Measurements from ENCODE around the gene SMARCAL1.
A peak's percentile ranks its signal among the peaks of the same experiment; 100 is the strongest.

Gene SMARCAL1

DNA sequence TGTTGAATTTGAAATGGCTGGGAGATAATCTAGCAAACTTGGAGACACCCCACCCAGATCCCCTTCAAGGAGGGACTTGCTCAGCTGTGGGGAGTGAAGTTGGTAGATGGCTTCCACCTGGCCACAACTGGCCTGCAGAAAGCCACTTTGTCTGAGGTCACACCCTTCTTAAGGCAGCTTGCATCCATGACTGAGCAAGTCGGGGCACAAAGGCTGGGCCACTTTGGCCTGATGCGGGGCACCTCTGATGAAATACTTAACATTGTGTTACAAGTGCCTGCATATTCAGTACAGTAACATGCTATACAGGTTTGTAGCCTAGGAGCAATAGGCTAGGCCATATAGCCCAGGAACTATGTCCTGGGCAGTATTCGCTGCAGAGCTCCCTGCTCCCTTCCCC lies 73.0 kb downstream of the SMARCAL1 start:
- no peak overlapping the region for H3K9ac ChIP-seq (ENCODE audit: low read length)
- no peak overlapping the region for H3K27ac ChIP-seq (ENCODE audit: low read length)
- H3K4me1 ChIP-seq (ENCODE audit: control insufficient read depth, low read depth, low read length) = no peaks in the 10 kb centered on the region
- no peak overlapping the region for H3K4me3 ChIP-seq (ENCODE audit: low read length)
- no peaks in the 10 kb centered on the region for H3K9me3 ChIP-seq (ENCODE audit: control insufficient read depth, low read depth, low read length)
- H3K36me3 ChIP-seq (ENCODE audit: control insufficient read depth, low read depth, low read length) = no peaks in the 10 kb centered on the region
- H3K27me3 ChIP-seq (ENCODE audit: control insufficient read depth, insufficient read depth, low read length) = no peaks in the 10 kb centered on the region

DNA sequence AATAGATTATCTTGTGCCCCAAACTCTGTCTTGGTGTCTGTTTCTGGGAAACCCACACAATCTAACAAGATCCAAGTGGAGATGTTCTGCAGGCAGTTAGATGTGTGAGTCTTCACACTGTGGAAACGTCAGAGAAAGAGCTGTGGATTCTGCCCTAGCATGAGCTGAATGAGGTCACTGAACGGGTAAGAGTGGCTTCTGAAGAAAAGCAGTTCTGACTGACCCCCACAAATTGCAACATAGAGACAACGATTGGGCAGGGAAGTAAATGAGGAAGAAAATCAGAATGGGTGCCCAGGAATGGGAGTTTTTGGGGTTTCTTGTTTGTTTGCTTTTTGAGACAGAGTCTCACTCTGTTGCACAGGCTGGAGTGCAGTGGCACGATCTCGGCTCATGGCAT lies 73.5 kb downstream of the SMARCAL1 start:
- Histone ChIP-seq H3K36me3 (ENCODE audit: control insufficient read depth, low read depth, low read length) (no peaks in the 10 kb centered on the region), H3K4me3 (ENCODE audit: low read length) (no peak overlapping the region), H3K27ac (ENCODE audit: low read length) (no peak overlapping the region), H3K4me1 (ENCODE audit: control insufficient read depth, low read depth, low read length) (no peaks in the 10 kb centered on the region), H3K9me3 (ENCODE audit: control insufficient read depth, low read depth, low read length) (no peaks in the 10 kb centered on the region), H3K27me3 (ENCODE audit: control insufficient read depth, insufficient read depth, low read length) (no peaks in the 10 kb centered on the region), H3K9ac (ENCODE audit: low read length) (no peak overlapping the region)

DNA sequence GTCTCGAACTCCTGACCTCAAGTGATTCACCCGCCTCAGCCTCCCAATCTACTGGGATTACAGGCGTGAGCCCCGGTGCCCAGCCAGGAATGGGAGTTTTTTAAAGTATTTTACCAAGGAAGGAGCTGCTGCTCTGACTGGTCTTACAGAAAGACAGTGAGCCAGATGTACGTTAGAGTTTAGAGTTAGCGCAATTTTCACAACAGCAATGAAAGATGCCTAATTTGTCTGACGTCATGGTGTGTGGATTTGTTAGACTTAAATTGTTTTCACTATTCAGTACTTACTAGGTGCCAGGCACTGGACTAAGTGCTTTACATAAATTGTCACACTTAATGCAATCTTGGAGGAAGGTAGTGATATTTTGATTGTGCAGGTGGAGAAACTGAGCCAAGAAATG lies 74.0 kb downstream of the SMARCAL1 start:
- Histone ChIP-seq H3K4me1 (ENCODE audit: control insufficient read depth, low read depth, low read length) (no peaks in the 10 kb centered on the region), H3K27me3 (ENCODE audit: control insufficient read depth, insufficient read depth, low read length) (no peaks in the 10 kb centered on the region), H3K4me3 (ENCODE audit: low read length) (no peak overlapping the region)

DNA sequence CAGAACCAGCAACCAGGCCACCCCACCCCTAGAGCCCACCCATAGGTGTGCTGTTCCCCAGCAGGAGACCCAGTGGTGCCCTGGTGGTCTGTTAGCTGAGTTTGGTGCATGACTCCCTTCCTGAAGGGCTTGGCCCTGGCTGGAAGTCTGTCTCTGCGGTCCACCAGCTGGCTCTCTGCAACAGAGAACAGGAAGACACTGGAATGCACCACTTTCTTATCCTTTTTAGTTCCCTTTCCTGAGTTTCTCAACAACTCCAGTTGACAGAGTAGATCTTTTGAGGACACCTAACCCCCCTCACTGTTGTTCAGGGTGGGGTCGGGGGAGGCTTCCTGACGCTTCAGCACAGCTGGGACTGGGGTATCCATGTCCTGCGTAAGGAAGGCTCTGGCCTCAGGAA lies 74.4 kb downstream of the SMARCAL1 start:
- Histone ChIP-seq H3K36me3 (ENCODE audit: control insufficient read depth, low read depth, low read length) (no peaks in the 10 kb centered on the region), H3K27ac (ENCODE audit: low read length) (no peak overlapping the region)

More for the DNA sequence above, 74.0 kb downstream of the SMARCAL1 start:
- Histone ChIP-seq H3K36me3 (ENCODE audit: control insufficient read depth, low read depth, low read length) (no peaks in the 10 kb centered on the region), H3K9ac (ENCODE audit: low read length) (no peak overlapping the region), H3K9me3 (ENCODE audit: control insufficient read depth, low read depth, low read length) (no peaks in the 10 kb centered on the region), H3K27ac (ENCODE audit: low read length) (no peak overlapping the region)

DNA sequence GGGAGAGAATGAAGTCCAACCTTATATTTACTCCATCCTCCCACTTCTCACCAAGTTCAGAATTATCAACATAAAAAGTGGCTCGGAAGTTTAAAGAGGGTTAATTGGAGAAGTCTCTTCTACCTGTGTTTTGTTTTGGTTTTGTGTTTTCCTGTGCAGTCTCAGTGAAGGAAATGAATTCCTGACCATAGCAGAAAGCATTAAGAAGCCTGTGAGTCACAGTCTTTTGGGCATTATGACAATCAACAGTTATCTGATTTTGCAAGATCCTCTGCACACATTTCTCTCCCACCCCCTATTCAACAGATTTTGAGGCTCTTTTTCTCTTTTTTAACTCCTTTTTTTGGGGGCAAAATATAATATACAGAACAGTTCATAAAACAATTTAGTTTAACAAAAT lies 77.8 kb downstream of the SMARCAL1 start:
- Histone ChIP-seq H3K27me3 (ENCODE audit: control insufficient read depth, insufficient read depth, low read length) (no peaks in the 10 kb centered on the region), H3K4me3 (ENCODE audit: low read length) (no peak overlapping the region), H3K27ac (ENCODE audit: low read length) (no peak overlapping the region), H3K9ac (ENCODE audit: low read length) (no peak overlapping the region), H3K9me3 (ENCODE audit: control insufficient read depth, low read depth, low read length) (no peaks in the 10 kb centered on the region), H3K36me3 (ENCODE audit: control insufficient read depth, low read depth, low read length) (no peaks in the 10 kb centered on the region), H3K4me1 (ENCODE audit: control insufficient read depth, low read depth, low read length) (no peaks in the 10 kb centered on the region)

More for the DNA sequence above, 74.4 kb downstream of the SMARCAL1 start:
- no peak overlapping the region for H3K9ac ChIP-seq (ENCODE audit: low read length)
- H3K9me3 ChIP-seq (ENCODE audit: control insufficient read depth, low read depth, low read length) = no peaks in the 10 kb centered on the region
- no peak overlapping the region for H3K4me3 ChIP-seq (ENCODE audit: low read length)
- no peaks in the 10 kb centered on the region for H3K4me1 ChIP-seq (ENCODE audit: control insufficient read depth, low read depth, low read length)
- no peaks in the 10 kb centered on the region for H3K27me3 ChIP-seq (ENCODE audit: control insufficient read depth, insufficient read depth, low read length)

DNA sequence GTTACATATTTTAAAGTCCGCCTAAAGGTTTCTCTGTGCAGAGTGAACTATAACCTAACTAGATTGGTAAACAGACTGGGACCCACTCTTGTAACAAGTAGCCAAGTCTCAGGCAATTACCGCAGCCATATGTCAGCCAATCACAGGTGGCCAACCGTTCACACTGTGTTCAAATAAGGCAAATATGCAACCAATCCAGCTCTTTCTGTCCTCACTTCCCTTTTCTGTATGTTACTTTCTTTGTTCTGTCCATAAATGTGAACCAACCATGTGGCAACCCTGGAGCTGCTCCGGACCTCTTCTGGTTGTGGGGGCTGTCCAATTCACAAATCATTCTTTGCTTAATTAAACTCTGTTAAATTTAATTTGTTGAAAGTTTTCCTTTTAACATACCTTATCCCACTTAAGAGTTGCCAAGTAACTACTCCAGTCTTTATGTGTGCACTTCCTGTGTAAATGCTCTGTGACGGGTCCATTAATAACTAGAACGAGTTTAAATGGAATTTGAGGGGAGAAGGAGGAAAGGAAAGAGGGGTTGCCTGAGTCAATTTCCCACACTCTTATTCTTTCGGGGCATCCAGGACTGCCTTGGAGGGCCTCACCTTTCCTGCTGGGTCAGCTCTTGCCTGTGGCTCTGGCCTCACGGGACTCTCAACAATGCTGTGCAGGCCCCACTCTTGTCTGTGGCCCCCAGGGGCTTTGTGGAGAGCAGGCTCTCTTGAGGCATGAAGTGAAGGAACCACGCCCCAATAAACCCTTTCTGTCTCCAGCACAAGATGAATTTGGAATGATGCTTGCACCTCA lies 79.7 kb downstream of the SMARCAL1 start:
- Histone ChIP-seq H3K9me3 (ENCODE audit: control insufficient read depth, low read depth, low read length) (no peaks in the 10 kb centered on the region), H3K36me3 (ENCODE audit: control insufficient read depth, low read depth, low read length) (no peaks in the 10 kb centered on the region), H3K27ac (ENCODE audit: low read length) (no peak overlapping the region), H3K27me3 (ENCODE audit: control insufficient read depth, insufficient read depth, low read length) (no peaks in the 10 kb centered on the region), H3K4me3 (ENCODE audit: low read length) (no peak overlapping the region), H3K9ac (ENCODE audit: low read length) (no peak overlapping the region), H3K4me1 (ENCODE audit: control insufficient read depth, low read depth, low read length) (no peaks in the 10 kb centered on the region)

DNA sequence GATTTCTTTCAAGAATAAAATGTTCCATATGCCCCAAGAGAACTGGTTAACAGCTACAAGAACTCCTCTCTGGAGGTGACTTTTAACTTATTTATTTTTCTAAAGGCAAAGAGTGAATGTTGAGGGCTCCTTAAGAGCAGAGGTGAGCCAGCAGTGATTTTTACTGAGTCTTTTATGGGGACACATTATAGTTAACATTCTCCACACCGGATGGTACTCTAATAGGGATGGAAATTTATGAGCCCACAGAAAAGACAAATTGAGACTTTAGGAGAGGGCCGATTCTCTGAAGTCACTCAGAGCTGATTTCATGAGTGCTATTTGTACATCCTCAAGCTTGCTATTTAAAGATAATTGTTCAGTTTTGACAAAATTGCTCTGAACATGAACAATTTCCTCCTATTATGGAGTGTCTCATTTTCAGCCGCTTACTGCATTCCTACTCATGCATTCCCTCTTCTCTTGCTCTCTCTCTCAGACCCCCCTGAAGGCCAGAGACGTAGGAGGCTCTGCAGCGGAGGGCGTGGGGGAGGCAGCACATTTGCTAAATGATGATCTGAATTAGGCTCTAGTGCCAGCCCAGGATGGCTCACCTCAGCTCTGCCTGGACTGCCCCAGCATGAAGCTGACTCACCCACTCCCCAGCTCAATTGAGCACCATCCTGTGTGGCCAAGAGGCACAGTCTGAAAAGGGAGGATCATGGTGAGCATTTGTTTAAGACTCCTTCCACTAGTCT lies 80.5 kb downstream of the SMARCAL1 start:
- no peaks in the 10 kb centered on the region for H3K27me3 ChIP-seq (ENCODE audit: control insufficient read depth, insufficient read depth, low read length)
- no peaks in the 10 kb centered on the region for H3K36me3 ChIP-seq (ENCODE audit: control insufficient read depth, low read depth, low read length)
- no peak overlapping the region for H3K9ac ChIP-seq (ENCODE audit: low read length)
- H3K4me1 ChIP-seq (ENCODE audit: control insufficient read depth, low read depth, low read length) = no peaks in the 10 kb centered on the region
- no peak overlapping the region for H3K4me3 ChIP-seq (ENCODE audit: low read length)
- H3K9me3 ChIP-seq (ENCODE audit: control insufficient read depth, low read depth, low read length) = no peaks in the 10 kb centered on the region
- H3K27ac ChIP-seq (ENCODE audit: low read length) = no peak overlapping the region

DNA sequence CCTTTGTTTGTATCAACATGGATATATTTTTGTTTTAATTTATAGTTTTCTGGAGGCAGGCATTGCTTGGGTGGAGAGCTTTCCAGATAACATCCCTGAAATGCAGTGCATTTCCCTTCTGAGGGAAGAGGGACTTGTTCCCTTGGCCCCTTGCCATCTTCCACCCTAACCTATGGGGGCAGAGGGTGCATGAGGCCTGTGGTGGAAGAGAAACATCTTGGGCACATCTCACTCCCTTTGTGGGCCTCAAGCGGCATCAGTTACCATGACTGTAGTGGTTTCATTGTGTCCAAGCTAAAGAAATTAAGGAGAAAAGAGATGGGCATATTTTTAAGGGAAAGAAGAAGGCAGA lies 81.0 kb downstream of the SMARCAL1 start:
- H3K27ac ChIP-seq (ENCODE audit: low read length) = no peak overlapping the region
- no peaks in the 10 kb centered on the region for H3K4me1 ChIP-seq (ENCODE audit: control insufficient read depth, low read depth, low read length)
- H3K27me3 ChIP-seq (ENCODE audit: control insufficient read depth, insufficient read depth, low read length) = no peaks in the 10 kb centered on the region
- no peak overlapping the region for H3K9ac ChIP-seq (ENCODE audit: low read length)
- no peak overlapping the region for H3K4me3 ChIP-seq (ENCODE audit: low read length)
- H3K9me3 ChIP-seq (ENCODE audit: control insufficient read depth, low read depth, low read length) = no peaks in the 10 kb centered on the region
- no peaks in the 10 kb centered on the region for H3K36me3 ChIP-seq (ENCODE audit: control insufficient read depth, low read depth, low read length)

DNA sequence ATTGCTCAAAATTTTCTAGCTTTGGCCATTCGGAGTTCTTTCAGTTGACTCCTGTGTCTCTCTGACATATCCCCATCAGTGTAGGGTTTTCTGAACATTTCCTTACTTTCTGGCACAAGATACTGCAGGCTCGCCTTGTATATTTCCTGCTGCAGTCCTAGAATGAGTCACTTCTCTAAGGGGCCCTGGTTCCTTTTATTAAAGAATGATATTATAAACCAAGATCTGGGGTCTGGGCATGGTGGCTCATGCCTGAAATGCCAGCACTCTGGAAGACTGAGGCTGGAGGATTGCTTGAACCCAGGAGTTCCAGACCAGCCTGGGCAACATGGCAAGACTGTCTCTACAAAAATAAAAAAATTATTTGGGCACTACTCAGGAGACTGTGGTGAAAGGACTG lies 83.4 kb downstream of the SMARCAL1 start:
- peaks cover 7% of the 10 kb centered on the region for H3K4me1 ChIP-seq (ENCODE audit: control insufficient read depth, low read depth, low read length)
- H3K27ac ChIP-seq (ENCODE audit: low read length) = no peak overlapping the region
- no peaks in the 10 kb centered on the region for H3K27me3 ChIP-seq (ENCODE audit: control insufficient read depth, insufficient read depth, low read length)
- H3K4me3 ChIP-seq (ENCODE audit: low read length) = no peak overlapping the region
- H3K36me3 ChIP-seq (ENCODE audit: control insufficient read depth, low read depth, low read length) = peaks cover 15% of the 10 kb centered on the region
- H3K9ac ChIP-seq (ENCODE audit: low read length) = no peak overlapping the region
- H3K9me3 ChIP-seq (ENCODE audit: control insufficient read depth, low read depth, low read length) = no peaks in the 10 kb centered on the region

DNA sequence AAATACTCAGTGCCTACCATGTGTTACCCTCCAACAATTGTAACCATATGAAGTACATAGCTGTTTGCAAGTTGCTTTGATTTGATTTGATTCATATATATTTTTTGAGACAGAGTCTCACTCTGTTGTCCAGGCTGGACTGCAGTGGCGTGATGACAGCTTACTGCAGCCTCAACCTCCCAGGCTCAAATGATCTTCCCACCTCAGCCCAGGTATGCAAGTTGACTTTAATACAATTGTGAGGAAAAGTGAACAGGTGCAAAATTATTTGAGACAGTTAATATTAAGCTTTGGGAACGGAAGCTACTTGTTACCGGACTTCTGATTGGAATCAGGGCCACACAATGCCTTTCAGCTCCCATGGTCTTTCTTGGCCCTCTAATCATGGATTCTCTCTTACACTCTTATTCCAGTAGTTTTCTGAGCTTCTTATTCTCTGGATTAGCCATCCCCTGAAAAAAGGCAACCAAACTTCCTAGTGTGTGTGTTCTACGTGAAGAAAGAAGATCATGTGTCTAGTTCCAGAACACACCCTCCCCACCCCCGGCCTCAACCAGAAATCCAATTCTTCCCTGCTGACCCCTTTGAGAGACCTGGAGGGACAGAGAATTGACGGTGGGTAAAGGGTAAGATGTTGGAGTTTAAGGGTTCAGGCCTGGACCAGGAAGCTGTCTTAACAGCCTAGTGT lies 85.2 kb downstream of the SMARCAL1 start:
- H3K36me3 ChIP-seq (ENCODE audit: control insufficient read depth, low read depth, low read length) = peaks cover 34% of the 10 kb centered on the region
- no peaks in the 10 kb centered on the region for H3K9me3 ChIP-seq (ENCODE audit: control insufficient read depth, low read depth, low read length)
- peaks cover 16% of the 10 kb centered on the region for H3K4me1 ChIP-seq (ENCODE audit: control insufficient read depth, low read depth, low read length)
- peak overlapping the region; percentile 96 for H3K4me3 ChIP-seq (ENCODE audit: low read length)
- H3K27me3 ChIP-seq (ENCODE audit: control insufficient read depth, insufficient read depth, low read length) = no peaks in the 10 kb centered on the region
- H3K27ac ChIP-seq (ENCODE audit: low read length) = no peak overlapping the region
- no peak overlapping the region for H3K9ac ChIP-seq (ENCODE audit: low read length)

DNA sequence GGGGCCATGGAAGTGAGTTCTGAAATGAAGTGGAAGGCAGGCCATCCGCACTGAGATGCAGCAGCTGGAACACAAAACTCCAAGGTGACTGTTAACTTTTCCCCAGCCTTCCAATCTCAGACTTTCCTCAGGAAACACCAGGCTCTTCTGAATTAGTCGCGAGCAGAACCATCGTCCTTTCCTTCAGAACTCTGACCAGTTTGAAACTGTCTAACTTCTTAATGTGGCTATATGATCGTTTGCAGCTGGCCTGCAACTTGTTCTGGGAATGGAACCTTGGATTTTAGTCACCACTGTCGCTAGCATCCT lies 85.7 kb downstream of the SMARCAL1 start:
- H3K9me3 ChIP-seq (ENCODE audit: control insufficient read depth, low read depth, low read length) = no peaks in the 10 kb centered on the region
- peaks cover 16% of the 10 kb centered on the region for H3K4me1 ChIP-seq (ENCODE audit: control insufficient read depth, low read depth, low read length)
- peak overlapping the region; percentile 96 for H3K4me3 ChIP-seq (ENCODE audit: low read length)
- H3K36me3 ChIP-seq (ENCODE audit: control insufficient read depth, low read depth, low read length) = peaks cover 39% of the 10 kb centered on the region
- peak overlapping the region; percentile 62 for H3K27ac ChIP-seq (ENCODE audit: low read length)
- H3K9ac ChIP-seq (ENCODE audit: low read length) = peak overlapping the region; percentile 97
- no peaks in the 10 kb centered on the region for H3K27me3 ChIP-seq (ENCODE audit: control insufficient read depth, insufficient read depth, low read length)
